ENCODE data around the gene CUBN. TPM values are rescaled to one million over a fixed set of nuclear protein-coding genes. Genes with fewer than 3 reads are reported as not detected.
"Not testable (repeated sequence)": the region's sequence is repeated elsewhere in the genome, so short reads cannot be mapped to it uniquely, and the experiment has no call there.

Gene CUBN
- total RNA-seq, 1 donor from 2014 or later, result 0.32 TPM

- Mint-ChIP-seq H3K4me1 (ENCODE audit: low read depth, unreplicated experiment) (peaks cover 32% of the 10 kb centered on the region), H3K27me3 (ENCODE audit: unreplicated experiment) (no peaks in the 10 kb centered on the region), H3K9me3 (ENCODE audit: unreplicated experiment) (peaks cover 3% of the 10 kb centered on the region), H3K27ac (ENCODE audit: unreplicated experiment) (no peak overlapping the region), H3K4me3 (ENCODE audit: unreplicated experiment) (no peak overlapping the region), H3K36me3 (ENCODE audit: unreplicated experiment) (no peaks in the 10 kb centered on the region)
- no peak for DNase-seq
- TF ChIP-seq CTCF (IDR thresholded peaks at IDR 0.05; ENCODE audit: partially characterized antibody, unreplicated experiment), result no peak
Measured at GRCh38 chr10:17019696-17020095, 109.9 kb downstream of the CUBN start.

DNA sequence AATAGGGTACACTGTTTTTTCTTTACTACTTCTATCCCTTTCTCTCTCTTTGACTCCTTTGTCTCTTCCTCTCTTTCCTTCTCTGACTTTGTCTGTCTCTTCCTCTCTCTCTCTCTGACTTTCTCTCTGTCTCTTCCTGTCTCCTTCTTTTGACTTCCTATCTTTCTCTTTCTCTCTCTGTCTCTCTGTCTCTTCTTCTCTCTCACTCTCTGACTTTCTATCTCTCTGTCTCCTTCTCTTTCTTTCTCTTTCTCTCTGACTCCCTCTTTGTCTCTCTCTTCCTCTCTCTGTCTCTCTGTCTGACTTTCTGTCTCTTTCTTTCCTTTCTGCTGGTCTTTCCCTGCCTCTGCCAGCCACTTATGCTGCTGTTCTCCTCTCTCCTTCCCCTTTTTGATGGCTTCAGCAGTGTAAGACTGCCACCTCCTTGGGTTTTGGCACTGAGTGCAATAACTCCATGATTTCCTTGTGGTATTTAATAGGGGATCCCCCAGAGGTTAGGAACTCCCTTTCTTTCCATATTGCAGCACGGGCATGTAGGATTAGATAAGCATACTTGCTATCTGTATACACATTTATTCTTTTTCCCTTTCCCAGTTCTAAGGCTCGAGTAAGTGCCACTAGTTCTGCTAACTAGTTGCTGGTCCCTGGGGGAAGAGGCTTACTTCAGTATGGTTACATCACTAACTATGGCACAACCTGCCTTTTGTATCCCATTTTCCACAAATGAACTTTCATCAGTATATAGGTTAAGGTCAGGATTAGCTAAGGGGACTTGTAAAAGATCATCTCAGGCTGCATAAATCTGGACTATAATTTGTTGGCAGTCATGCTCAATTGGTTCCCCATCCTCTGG is 116.3 kb downstream of the CUBN start:
- DNase-seq; H3K36me3 Mint-ChIP-seq (ENCODE audit: unreplicated experiment); H3K27ac Mint-ChIP-seq (ENCODE audit: unreplicated experiment); H3K4me3 Mint-ChIP-seq (ENCODE audit: unreplicated experiment); H3K9me3 Mint-ChIP-seq (ENCODE audit: unreplicated experiment); H3K4me1 Mint-ChIP-seq (ENCODE audit: low read depth, unreplicated experiment); H3K27me3 Mint-ChIP-seq (ENCODE audit: unreplicated experiment): not testable (repeated sequence)

DNA sequence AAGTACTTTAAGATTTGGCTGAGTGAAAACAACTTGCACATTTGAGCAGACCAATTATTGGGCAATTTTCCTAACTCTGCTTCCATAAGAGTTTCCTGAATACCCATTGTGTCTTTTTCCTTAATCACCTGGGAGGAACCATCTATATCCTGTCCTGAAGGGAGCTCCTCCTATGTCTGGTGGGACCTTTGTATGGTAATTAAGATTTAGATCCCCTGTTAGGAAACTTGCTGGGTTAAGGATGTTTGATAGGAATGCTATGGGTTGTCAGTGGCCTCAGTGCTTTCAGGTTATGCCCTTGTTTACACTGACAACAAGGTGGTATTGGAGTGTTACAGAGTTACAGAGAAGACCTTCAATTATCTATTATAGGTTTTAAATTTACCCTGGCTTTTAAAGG is 116.9 kb downstream of the CUBN start:
- not testable (repeated sequence) for H3K27me3 Mint-ChIP-seq (ENCODE audit: unreplicated experiment); H3K27ac Mint-ChIP-seq (ENCODE audit: unreplicated experiment); H3K4me3 Mint-ChIP-seq (ENCODE audit: unreplicated experiment); DNase-seq; H3K9me3 Mint-ChIP-seq (ENCODE audit: unreplicated experiment); H3K36me3 Mint-ChIP-seq (ENCODE audit: unreplicated experiment); H3K4me1 Mint-ChIP-seq (ENCODE audit: low read depth, unreplicated experiment)

DNA sequence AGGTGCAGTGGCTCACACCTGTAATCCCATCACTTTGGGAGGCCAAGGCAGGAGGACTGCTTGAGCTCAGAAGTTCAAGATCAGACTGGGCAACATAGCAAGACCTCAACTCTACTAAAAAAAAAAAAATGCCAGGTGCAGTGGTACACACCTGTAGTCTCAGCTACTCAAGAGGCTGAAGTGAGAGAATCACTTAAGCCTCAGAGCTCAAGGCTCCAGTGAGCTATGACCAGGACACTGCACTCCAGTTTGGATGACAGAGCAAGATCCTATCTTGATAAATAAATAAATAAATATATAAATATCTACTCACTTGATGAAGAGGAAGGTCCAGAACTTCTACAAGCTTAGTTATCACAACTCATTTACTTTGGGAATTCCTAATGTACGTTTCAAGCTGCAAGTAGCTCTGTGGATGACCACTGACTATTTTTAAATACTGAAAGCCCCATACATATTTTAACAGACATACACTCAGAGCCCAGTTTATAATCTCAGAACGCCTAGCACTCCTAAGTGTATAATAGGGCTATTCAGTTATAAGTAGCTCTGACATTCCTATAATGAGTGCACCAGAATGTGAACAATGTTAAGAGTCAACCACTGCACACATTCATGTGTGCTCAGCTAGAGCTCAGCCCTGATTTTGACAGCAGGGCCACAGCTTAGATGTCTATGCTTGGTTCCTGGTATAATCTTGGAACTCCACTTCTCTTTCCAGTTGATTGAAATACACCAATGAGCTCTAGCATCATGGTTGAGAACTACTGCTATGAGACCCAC is 119.1 kb downstream of the CUBN start:
- Mint-ChIP-seq H3K36me3 (ENCODE audit: unreplicated experiment) (no peaks in the 10 kb centered on the region), H3K27ac (ENCODE audit: unreplicated experiment) (no peak overlapping the region), H3K4me3 (ENCODE audit: unreplicated experiment) (no peak overlapping the region), H3K9me3 (ENCODE audit: unreplicated experiment) (peaks cover 4% of the 10 kb centered on the region), H3K27me3 (ENCODE audit: unreplicated experiment) (no peaks in the 10 kb centered on the region), H3K4me1 (ENCODE audit: low read depth, unreplicated experiment) (no peaks in the 10 kb centered on the region)
- DNase-seq, result no peak
- no peak for TF ChIP-seq CTCF (IDR thresholded peaks at IDR 0.05; ENCODE audit: partially characterized antibody, unreplicated experiment)

DNA sequence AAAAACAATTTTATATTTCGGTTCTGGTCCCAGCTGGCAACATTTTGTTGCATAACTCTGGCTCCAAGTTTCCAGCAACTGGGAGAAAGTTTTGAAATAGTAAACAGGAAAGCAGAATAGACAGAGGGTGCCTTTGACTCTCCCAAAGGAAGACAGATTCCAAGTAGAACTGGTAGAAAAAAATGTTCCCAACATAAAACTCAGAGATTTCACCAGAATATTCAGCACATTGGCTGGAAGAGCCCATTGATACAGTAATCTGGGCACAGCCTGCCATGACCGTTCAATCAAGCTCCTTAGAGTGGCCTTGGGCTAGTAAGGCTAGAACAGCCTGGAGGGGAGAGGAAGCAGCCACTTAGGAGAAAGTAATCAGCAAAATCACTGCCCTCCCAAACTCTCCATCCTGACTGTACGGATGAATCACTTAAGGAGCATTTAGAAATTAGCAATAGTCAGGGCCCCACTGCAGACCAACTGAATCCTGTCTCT is 120.4 kb downstream of the CUBN start:
- no peak overlapping the region for H3K4me3 Mint-ChIP-seq (ENCODE audit: unreplicated experiment)
- H3K27me3 Mint-ChIP-seq (ENCODE audit: unreplicated experiment), result no peaks in the 10 kb centered on the region
- no peak for DNase-seq
- peaks cover 2% of the 10 kb centered on the region for H3K9me3 Mint-ChIP-seq (ENCODE audit: unreplicated experiment)
- H3K27ac Mint-ChIP-seq (ENCODE audit: unreplicated experiment), result no peak overlapping the region
- no peak for TF ChIP-seq CTCF (IDR thresholded peaks at IDR 0.05; ENCODE audit: partially characterized antibody, unreplicated experiment)
- H3K4me1 Mint-ChIP-seq (ENCODE audit: low read depth, unreplicated experiment), result no peaks in the 10 kb centered on the region
- no peaks in the 10 kb centered on the region for H3K36me3 Mint-ChIP-seq (ENCODE audit: unreplicated experiment)

DNA sequence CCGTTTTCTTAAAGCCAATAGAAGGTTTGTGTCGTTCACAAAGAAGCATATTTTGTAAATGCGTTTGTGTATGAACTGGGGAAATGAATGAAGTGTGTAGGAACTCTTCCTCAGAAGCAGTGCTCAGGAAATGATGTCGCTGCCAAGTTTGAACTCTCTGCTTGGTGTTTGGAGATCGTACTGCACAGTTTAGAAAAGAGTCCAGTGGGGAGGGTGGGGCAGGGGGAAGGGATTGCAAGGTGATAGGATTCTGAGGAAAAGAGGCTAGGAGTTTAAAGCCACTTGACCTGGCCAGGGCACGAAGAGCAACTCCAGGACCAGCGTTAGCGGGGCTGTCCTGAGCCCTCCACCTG is 122.2 kb downstream of the CUBN start:
- Mint-ChIP-seq H3K36me3 (ENCODE audit: unreplicated experiment) (no peaks in the 10 kb centered on the region), H3K4me3 (ENCODE audit: unreplicated experiment) (no peak overlapping the region), H3K27me3 (ENCODE audit: unreplicated experiment) (no peaks in the 10 kb centered on the region), H3K27ac (ENCODE audit: unreplicated experiment) (no peak overlapping the region), H3K9me3 (ENCODE audit: unreplicated experiment) (peaks cover 2% of the 10 kb centered on the region), H3K4me1 (ENCODE audit: low read depth, unreplicated experiment) (peaks cover 4% of the 10 kb centered on the region)
- DNase-seq, result no peak
- no peak for TF ChIP-seq CTCF (IDR thresholded peaks at IDR 0.05; ENCODE audit: partially characterized antibody, unreplicated experiment)
